GM23338 (cell line): ENCODE results near the gene ADTRP. TPM values are rescaled to one million over a fixed set of nuclear protein-coding genes. Genes with fewer than 3 reads are reported as not detected.

Experiments used
- ATAC-seq: fragments of 200-7000 bp; cut with Tn5 transposase; 3 replicates; pipeline ENCODE4 v1.9.1; 2020
- DNase-seq: peaks from one replicate; pipeline ENCODE4 v3.0.0-alpha.2; 2015; ENCODE audit warnings: low spot score
- H2AFZ ChIP-seq: fragments of 200-600 bp; sonication (generic); 2 replicates; pipeline ENCODE4 v1.8.0; 2016; ENCODE audit warnings: antibody characterized with exemption, mild to moderate bottlenecking, moderate library complexity
- H3F3A ChIP-seq: fragments of 200-600 bp; sonication (generic); replicated peaks from 2 replicates; pipeline ENCODE4 v1.8.0; 2017; ENCODE audit warnings: antibody characterized with exemption, mixed run types, low read depth
- H3K27ac ChIP-seq: fragments of 200-600 bp; sonication (generic); 2 replicates; pipeline ENCODE4 v1.6.1; 2016; ENCODE audit warnings: low read depth
- H3K27me3 ChIP-seq: fragments of 200-600 bp; sonication (generic); 2 replicates; pipeline ENCODE4 v1.8.0; 2016; ENCODE audit warnings: mild to moderate bottlenecking, mixed run types, moderate library complexity; ENCODE audit not compliant: insufficient read depth
- H3K36me3 ChIP-seq: fragments of 200-600 bp; sonication (generic); 2 replicates; pipeline ENCODE4 v1.8.0; 2016; ENCODE audit warnings: mild to moderate bottlenecking; ENCODE audit not compliant: insufficient read depth
- H3K4me1 ChIP-seq: fragments of 200-600 bp; sonication (generic); 2 replicates; pipeline ENCODE4 v1.8.0; 2016; ENCODE audit warnings: mild to moderate bottlenecking, moderate library complexity; ENCODE audit not compliant: insufficient read depth
- H3K4me2 ChIP-seq: fragments of 200-600 bp; sonication (generic); 2 replicates; pipeline ENCODE4 v1.7.1; 2017; ENCODE audit warnings: mixed run types
- H3K4me3 ChIP-seq: fragments of 200-600 bp; sonication (generic); 2 replicates; pipeline ENCODE4 v1.6.1; 2016; ENCODE audit warnings: mixed run types
- H3K79me2 ChIP-seq: fragments of 200-600 bp; sonication (generic); replicated peaks from 2 replicates; pipeline ENCODE4 v1.8.0; 2017; ENCODE audit warnings: mild to moderate bottlenecking; ENCODE audit not compliant: insufficient read depth
- H3K9me2 ChIP-seq: fragments of 200-600 bp; sonication (generic); 2 replicates; pipeline ENCODE4 v1.8.0; 2017; ENCODE audit not compliant: insufficient read depth
- H4K20me1 ChIP-seq: fragments of 200-600 bp; sonication (generic); replicated peaks from 2 replicates; pipeline ENCODE4 v1.8.0; 2017; ENCODE audit warnings: mild to moderate bottlenecking; ENCODE audit not compliant: insufficient read depth
- H3K27ac Mint-ChIP-seq: 2 replicates; pipeline ENCODE4 v1.8.0; 2020; ENCODE audit warnings: inconsistent platforms, mild to moderate bottlenecking, moderate library complexity, mixed read lengths
- H3K27me3 Mint-ChIP-seq: 3 replicates; pipeline ENCODE4 v1.8.0; 2022; ENCODE audit warnings: low read depth, mild to moderate bottlenecking, moderate library complexity, mixed read lengths, inconsistent platforms; ENCODE audit not compliant: insufficient read depth, poor library complexity
- H3K36me3 Mint-ChIP-seq: 3 replicates; pipeline ENCODE4 v1.8.0; 2021; ENCODE audit warnings: low read depth, mild to moderate bottlenecking, inconsistent platforms, moderate library complexity, mixed read lengths
- H3K4me1 Mint-ChIP-seq: 3 replicates; pipeline ENCODE4 v1.8.0; 2020; ENCODE audit warnings: mild to moderate bottlenecking, inconsistent platforms, mixed read lengths
- H3K4me3 Mint-ChIP-seq: 3 replicates; pipeline ENCODE4 v1.8.0; 2021; ENCODE audit warnings: moderate library complexity, mild to moderate bottlenecking, inconsistent platforms, mixed read lengths
- H3K9me3 Mint-ChIP-seq: 3 replicates; pipeline ENCODE4 v1.8.0; 2020; ENCODE audit warnings: moderate library complexity, mild to moderate bottlenecking, inconsistent platforms, mixed read lengths
- CREB1 ChIP-seq: fragments of 250-450 bp; sonication (Bioruptor Pico); IDR thresholded peaks from 2 replicates; pipeline ENCODE4 v1.5.0; 2020; ENCODE audit warnings: low read depth, mild to moderate bottlenecking, moderate library complexity
- CTCF ChIP-seq, 2 experiments: fragments of 200-600 bp in 1 of 2; sonication (generic) in 1 of 2; conservative IDR thresholded peaks; 2 replicates each; pipeline versions ENCODE4 v1.5.1 to v1.6.1; 2016 to 2017; ENCODE audit warnings: antibody characterized with exemption in 2 of 2, low read depth in 2 of 2, mild to moderate bottlenecking in 2 of 2, moderate library complexity in 1 of 2
- EZH2 ChIP-seq: fragments of 200-600 bp; sonication (generic); IDR thresholded peaks from one replicate; pipeline ENCODE4 v1.8.0; 2017; ENCODE audit warnings: antibody characterized with exemption, mild to moderate bottlenecking, low read depth; ENCODE audit not compliant: unreplicated experiment
- EZH2phosphoT487 ChIP-seq: fragments of 200-600 bp; sonication (generic); IDR thresholded peaks from one replicate; pipeline ENCODE4 v1.8.1; 2018; ENCODE audit warnings: antibody characterized with exemption; ENCODE audit not compliant: unreplicated experiment
- JUNB ChIP-seq: IDR thresholded peaks from one replicate; pipeline ENCODE4 v1.6.1; 2016; ENCODE audit warnings: antibody characterized with exemption; ENCODE audit not compliant: unreplicated experiment
- NANOG ChIP-seq: IDR thresholded peaks from 2 replicates; pipeline ENCODE4 v1.6.1; 2016; ENCODE audit warnings: antibody characterized with exemption, borderline replicate concordance
- POLR2AphosphoS5 ChIP-seq: IDR thresholded peaks from 2 replicates; pipeline ENCODE4 v1.6.1; 2016; ENCODE audit warnings: antibody characterized with exemption, low read depth
- STAT1 ChIP-seq: IDR thresholded peaks from one replicate; pipeline ENCODE4 v1.6.1; 2016; ENCODE audit warnings: antibody characterized with exemption; ENCODE audit not compliant: unreplicated experiment
- ZNF114 ChIP-seq: fragments of 250-450 bp; sonication (Bioruptor Pico); IDR thresholded peaks from 2 replicates; pipeline ENCODE4 v1.5.0; 2020; ENCODE audit warnings: mild to moderate bottlenecking, moderate library complexity
- ZNF331 ChIP-seq: fragments of 250-450 bp; sonication (Bioruptor Pico); IDR thresholded peaks from 2 replicates; pipeline ENCODE4 v1.5.0; 2020; ENCODE audit warnings: low read depth, mild to moderate bottlenecking, moderate library complexity
- polyA plus RNA-seq: library from polyadenylated mRNA; unstranded; fragments of >200 nt; fragmentation: Nextera tagmentation; extraction: Ambion mirVana; gene quantifications from 2 replicates; pipeline ENCODE4 v1.2.1, GENCODE V29; 2016
- total RNA-seq: library from RNA; depleted of rRNA; stranded (reverse); fragments of >200 nt; shearing (Covaris generic); gene quantifications from 2 replicates; pipeline ENCODE4 v1.2.3, GENCODE V29; 2014
- TF ChIP-seq, protein P1 (sequence below): IDR thresholded peaks from one replicate; pipeline ENCODE4 v1.6.1; 2018; ENCODE audit warnings: antibody characterized with exemption; ENCODE audit not compliant: unreplicated experiment
- TF ChIP-seq, protein P2 (sequence below): IDR thresholded peaks from 2 replicates; pipeline ENCODE4 v1.6.1; 2016; ENCODE audit warnings: antibody characterized with exemption
- TF ChIP-seq, protein P3 (sequence below): fragments of 250-450 bp; sonication (Bioruptor Pico); IDR thresholded peaks from 2 replicates; pipeline ENCODE4 v1.5.0; 2020; ENCODE audit warnings: mild to moderate bottlenecking, moderate library complexity

The ADTRP gene
- total and polyA plus RNA-seq, 2 experiments from 2014 or later, result not detected

DNA sequence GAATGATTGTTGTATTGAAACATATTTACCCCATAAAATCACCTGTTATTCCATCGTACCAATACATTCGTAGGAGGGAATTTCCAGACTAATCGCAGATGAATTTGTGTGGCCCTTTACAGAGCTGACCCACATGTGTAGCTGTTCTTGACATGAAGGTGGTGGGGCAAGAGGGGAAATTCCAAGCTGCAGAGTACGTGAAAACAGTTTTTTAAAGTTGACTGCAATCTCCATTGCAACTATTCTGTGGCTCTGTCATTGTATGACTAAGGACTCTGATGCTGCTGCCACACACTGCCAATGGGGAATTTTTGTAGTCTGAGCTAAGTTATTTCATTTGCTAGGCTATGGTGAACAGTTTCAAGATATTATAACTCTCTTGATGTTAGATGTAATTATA is 46.4 kb upstream of the ADTRP start:
- H4K20me1 ChIP-seq, result no peaks in the 10 kb centered on the region
- H3K4me2 ChIP-seq, result no peak overlapping the region
- DNase-seq, result no peak
- H3K27ac ChIP-seq, result no peak overlapping the region
- H3K27me3 ChIP-seq, result no peaks in the 10 kb centered on the region
- 0 out of 2 replicates have a peak overlapping the region, but pooled peaks have one; percentile 26 for H2AFZ ChIP-seq
- H3K36me3 ChIP-seq, result no peaks in the 10 kb centered on the region
- Mint-ChIP-seq H3K4me3 (no peak overlapping the region), H3K4me1 (peaks cover 4% of the 10 kb centered on the region; the same call in 1 of the 3 replicates), H3K9me3 (no peaks in the 10 kb centered on the region), H3K36me3 (no peaks in the 10 kb centered on the region), H3K27ac (no peak overlapping the region), H3K27me3 (peaks cover 3% of the 10 kb centered on the region)
- no peak for ATAC-seq
- no peaks in the 10 kb centered on the region for H3K4me1 ChIP-seq
- H3K4me3 ChIP-seq, result no peak overlapping the region
- TF ChIP-seq, protein P1, sequence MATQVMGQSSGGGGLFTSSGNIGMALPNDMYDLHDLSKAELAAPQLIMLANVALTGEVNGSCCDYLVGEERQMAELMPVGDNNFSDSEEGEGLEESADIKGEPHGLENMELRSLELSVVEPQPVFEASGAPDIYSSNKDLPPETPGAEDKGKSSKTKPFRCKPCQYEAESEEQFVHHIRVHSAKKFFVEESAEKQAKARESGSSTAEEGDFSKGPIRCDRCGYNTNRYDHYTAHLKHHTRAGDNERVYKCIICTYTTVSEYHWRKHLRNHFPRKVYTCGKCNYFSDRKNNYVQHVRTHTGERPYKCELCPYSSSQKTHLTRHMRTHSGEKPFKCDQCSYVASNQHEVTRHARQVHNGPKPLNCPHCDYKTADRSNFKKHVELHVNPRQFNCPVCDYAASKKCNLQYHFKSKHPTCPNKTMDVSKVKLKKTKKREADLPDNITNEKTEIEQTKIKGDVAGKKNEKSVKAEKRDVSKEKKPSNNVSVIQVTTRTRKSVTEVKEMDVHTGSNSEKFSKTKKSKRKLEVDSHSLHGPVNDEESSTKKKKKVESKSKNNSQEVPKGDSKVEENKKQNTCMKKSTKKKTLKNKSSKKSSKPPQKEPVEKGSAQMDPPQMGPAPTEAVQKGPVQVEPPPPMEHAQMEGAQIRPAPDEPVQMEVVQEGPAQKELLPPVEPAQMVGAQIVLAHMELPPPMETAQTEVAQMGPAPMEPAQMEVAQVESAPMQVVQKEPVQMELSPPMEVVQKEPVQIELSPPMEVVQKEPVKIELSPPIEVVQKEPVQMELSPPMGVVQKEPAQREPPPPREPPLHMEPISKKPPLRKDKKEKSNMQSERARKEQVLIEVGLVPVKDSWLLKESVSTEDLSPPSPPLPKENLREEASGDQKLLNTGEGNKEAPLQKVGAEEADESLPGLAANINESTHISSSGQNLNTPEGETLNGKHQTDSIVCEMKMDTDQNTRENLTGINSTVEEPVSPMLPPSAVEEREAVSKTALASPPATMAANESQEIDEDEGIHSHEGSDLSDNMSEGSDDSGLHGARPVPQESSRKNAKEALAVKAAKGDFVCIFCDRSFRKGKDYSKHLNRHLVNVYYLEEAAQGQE, result no peak
- TF ChIP-seq EZH2phosphoT487 (no peak), ZNF114 (CRISPR knock-in tag) (no peak), POLR2AphosphoS5 (no peak), NANOG (no peak), EZH2 (no peak), JUNB (no peak), ZNF331 (no peak), CTCF (conservative IDR thresholded peaks at IDR 0.05; ENCODE audit: low read depth in 2 of 2) (no peak), STAT1 (no peak), CREB1 (no peak)
- TF ChIP-seq, protein P2, sequence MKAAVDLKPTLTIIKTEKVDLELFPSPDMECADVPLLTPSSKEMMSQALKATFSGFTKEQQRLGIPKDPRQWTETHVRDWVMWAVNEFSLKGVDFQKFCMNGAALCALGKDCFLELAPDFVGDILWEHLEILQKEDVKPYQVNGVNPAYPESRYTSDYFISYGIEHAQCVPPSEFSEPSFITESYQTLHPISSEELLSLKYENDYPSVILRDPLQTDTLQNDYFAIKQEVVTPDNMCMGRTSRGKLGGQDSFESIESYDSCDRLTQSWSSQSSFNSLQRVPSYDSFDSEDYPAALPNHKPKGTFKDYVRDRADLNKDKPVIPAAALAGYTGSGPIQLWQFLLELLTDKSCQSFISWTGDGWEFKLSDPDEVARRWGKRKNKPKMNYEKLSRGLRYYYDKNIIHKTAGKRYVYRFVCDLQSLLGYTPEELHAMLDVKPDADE, result no peak
- TF ChIP-seq, protein P3, sequence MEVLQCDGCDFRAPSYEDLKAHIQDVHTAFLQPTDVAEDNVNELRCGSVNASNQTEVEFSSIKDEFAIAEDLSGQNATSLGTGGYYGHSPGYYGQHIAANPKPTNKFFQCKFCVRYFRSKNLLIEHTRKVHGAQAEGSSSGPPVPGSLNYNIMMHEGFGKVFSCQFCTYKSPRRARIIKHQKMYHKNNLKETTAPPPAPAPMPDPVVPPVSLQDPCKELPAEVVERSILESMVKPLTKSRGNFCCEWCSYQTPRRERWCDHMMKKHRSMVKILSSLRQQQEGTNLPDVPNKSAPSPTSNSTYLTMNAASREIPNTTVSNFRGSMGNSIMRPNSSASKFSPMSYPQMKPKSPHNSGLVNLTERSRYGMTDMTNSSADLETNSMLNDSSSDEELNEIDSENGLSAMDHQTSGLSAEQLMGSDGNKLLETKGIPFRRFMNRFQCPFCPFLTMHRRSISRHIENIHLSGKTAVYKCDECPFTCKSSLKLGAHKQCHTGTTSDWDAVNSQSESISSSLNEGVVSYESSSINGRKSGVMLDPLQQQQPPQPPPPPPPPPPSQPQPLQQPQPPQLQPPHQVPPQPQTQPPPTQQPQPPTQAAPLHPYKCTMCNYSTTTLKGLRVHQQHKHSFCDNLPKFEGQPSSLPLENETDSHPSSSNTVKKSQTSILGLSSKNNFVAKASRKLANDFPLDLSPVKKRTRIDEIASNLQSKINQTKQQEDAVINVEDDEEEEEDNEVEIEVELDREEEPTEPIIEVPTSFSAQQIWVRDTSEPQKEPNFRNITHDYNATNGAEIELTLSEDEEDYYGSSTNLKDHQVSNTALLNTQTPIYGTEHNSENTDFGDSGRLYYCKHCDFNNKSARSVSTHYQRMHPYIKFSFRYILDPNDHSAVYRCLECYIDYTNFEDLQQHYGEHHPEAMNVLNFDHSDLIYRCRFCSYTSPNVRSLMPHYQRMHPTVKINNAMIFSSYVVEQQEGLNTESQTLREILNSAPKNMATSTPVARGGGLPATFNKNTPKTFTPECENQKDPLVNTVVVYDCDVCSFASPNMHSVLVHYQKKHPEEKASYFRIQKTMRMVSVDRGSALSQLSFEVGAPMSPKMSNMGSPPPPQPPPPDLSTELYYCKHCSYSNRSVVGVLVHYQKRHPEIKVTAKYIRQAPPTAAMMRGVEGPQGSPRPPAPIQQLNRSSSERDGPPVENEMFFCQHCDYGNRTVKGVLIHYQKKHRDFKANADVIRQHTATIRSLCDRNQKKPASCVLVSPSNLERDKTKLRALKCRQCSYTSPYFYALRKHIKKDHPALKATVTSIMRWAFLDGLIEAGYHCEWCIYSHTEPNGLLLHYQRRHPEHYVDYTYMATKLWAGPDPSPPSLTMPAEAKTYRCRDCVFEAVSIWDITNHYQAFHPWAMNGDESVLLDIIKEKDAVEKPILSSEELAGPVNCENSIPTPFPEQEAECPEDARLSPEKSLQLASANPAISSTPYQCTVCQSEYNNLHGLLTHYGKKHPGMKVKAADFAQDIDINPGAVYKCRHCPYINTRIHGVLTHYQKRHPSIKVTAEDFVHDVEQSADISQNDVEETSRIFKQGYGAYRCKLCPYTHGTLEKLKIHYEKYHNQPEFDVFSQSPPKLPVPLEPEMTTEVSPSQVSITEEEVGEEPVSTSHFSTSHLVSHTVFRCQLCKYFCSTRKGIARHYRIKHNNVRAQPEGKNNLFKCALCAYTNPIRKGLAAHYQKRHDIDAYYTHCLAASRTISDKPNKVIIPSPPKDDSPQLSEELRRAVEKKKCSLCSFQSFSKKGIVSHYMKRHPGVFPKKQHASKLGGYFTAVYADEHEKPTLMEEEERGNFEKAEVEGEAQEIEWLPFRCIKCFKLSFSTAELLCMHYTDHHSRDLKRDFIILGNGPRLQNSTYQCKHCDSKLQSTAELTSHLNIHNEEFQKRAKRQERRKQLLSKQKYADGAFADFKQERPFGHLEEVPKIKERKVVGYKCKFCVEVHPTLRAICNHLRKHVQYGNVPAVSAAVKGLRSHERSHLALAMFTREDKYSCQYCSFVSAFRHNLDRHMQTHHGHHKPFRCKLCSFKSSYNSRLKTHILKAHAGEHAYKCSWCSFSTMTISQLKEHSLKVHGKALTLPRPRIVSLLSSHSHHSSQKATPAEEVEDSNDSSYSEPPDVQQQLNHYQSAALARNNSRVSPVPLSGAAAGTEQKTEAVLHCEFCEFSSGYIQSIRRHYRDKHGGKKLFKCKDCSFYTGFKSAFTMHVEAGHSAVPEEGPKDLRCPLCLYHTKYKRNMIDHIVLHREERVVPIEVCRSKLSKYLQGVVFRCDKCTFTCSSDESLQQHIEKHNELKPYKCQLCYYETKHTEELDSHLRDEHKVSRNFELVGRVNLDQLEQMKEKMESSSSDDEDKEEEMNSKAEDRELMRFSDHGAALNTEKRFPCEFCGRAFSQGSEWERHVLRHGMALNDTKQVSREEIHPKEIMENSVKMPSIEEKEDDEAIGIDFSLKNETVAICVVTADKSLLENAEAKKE, result no peak
- H3K79me2 ChIP-seq, result no peaks in the 10 kb centered on the region
- H3F3A ChIP-seq, result no peaks in the 10 kb centered on the region
- no peaks in the 10 kb centered on the region for H3K9me2 ChIP-seq
